ENCODE data around the gene MMP1. TPM values are rescaled to one million over a fixed set of nuclear protein-coding genes. Genes with fewer than 3 reads are reported as not detected.

Gene MMP1
- total RNA-seq, 2 donors from 2014 or later: 0.42 to 2.9 TPM

- no peaks in the 10 kb centered on the region for H3K36me3 ChIP-seq
- no peak for DNase-seq
- TF ChIP-seq CTCF (IDR thresholded peaks at IDR 0.05): no peak
These were observed 10.0 kb upstream of the MMP1 start for GRCh38 chr11:102807921-102808320.

GRCh38 chr11:102806296-102806695 lies 8.3 kb upstream of the MMP1 start:
- no peak for TF ChIP-seq CTCF (IDR thresholded peaks at IDR 0.05)
- Histone ChIP-seq H3K9ac (ENCODE audit: low read depth in 2 of 2, low read length in 2 of 2) (no peak overlapping the region), H3K36me3 (no peaks in the 10 kb centered on the region), H3K4me1 (no peaks in the 10 kb centered on the region), H3K27ac (no peak overlapping the region), H3K27me3 (no peaks in the 10 kb centered on the region), H3K9me3 (no peaks in the 10 kb centered on the region), H3K4me3 (no peak overlapping the region)
- DNase-seq: no peak
- intact Hi-C loops (cut with DNase I): no loop called here

More at GRCh38 chr11:102807921-102808320, 10.0 kb upstream of the MMP1 start:
- no peak overlapping the region for H3K27ac ChIP-seq
- H3K27me3 ChIP-seq: no peaks in the 10 kb centered on the region
- no peaks in the 10 kb centered on the region for H3K9me3 ChIP-seq
- H3K9ac ChIP-seq (ENCODE audit: low read depth in 2 of 2, low read length in 2 of 2): no peak overlapping the region
- intact Hi-C loops (cut with DNase I): no loop called here
- no peaks in the 10 kb centered on the region for H3K4me1 ChIP-seq
- no peak overlapping the region for H3K4me3 ChIP-seq

- Histone ChIP-seq H3K4me3 (no peak overlapping the region), H3K27me3 (no peaks in the 10 kb centered on the region), H3K9ac (ENCODE audit: low read depth in 2 of 2, low read length in 2 of 2) (no peak overlapping the region), H3K36me3 (no peaks in the 10 kb centered on the region), H3K4me1 (no peaks in the 10 kb centered on the region), H3K9me3 (no peaks in the 10 kb centered on the region), H3K27ac (no peak overlapping the region)
- no peak for TF ChIP-seq CTCF (IDR thresholded peaks at IDR 0.05)
- intact Hi-C loops (cut with DNase I): no loop called here
- no peak for DNase-seq
These were observed 4.4 kb upstream of the MMP1 start for GRCh38 chr11:102802341-102802740.

GRCh38 chr11:102800767-102801166 lies 2.8 kb upstream of the MMP1 start:
- no peak for TF ChIP-seq CTCF (IDR thresholded peaks at IDR 0.05)
- no peak for DNase-seq
- H3K4me3 ChIP-seq: no peak overlapping the region
- H3K27me3 ChIP-seq: no peaks in the 10 kb centered on the region
- no peaks in the 10 kb centered on the region for H3K36me3 ChIP-seq
- intact Hi-C loops (cut with DNase I): no loop called here
- H3K4me1 ChIP-seq: no peaks in the 10 kb centered on the region
- no peak overlapping the region for H3K27ac ChIP-seq
- H3K9me3 ChIP-seq: no peaks in the 10 kb centered on the region
- H3K9ac ChIP-seq (ENCODE audit: low read depth in 2 of 2, low read length in 2 of 2): no peak overlapping the region

GRCh38 chr11:102799681-102800340 lies 1.9 kb upstream of the MMP1 start:
- Histone ChIP-seq H3K27me3 (no peaks in the 10 kb centered on the region), H3K9me3 (no peaks in the 10 kb centered on the region), H3K36me3 (no peaks in the 10 kb centered on the region), H3K9ac (ENCODE audit: low read depth in 2 of 2, low read length in 2 of 2) (no peak overlapping the region), H3K27ac (no peak overlapping the region), H3K4me1 (no peaks in the 10 kb centered on the region), H3K4me3 (no peak overlapping the region)
- DNase-seq: no peak
- intact Hi-C loops (cut with DNase I): no loop called here
- TF ChIP-seq CTCF (IDR thresholded peaks at IDR 0.05): no peak

Data from colonic mucosa (tissue), 4 donors.